Measurements from ENCODE around the gene ATE1.

Gene ATE1

GRCh38 chr10:121914661-121915060 is 13.2 kb downstream of the ATE1 start:
- H3K4me3 ChIP-seq (ENCODE audit: low read depth in 1 of 5, low read length in 5 of 5) = no peak overlapping the region
- no peak overlapping the region for H3K27ac ChIP-seq (ENCODE audit: low read depth, low read length)
- H3K36me3 ChIP-seq (ENCODE audit: control insufficient read depth in 5 of 5, insufficient read depth in 5 of 5, low read length in 5 of 5) = peaks cover 13 to 30% (median 15%) of the 10 kb centered on the region in 5 donors

GRCh38 chr10:121911421-121911697 is 16.5 kb downstream of the ATE1 start:
- no peak overlapping the region for H3K9ac ChIP-seq (ENCODE audit: low read length in 5 of 5)
- no peak overlapping the region for H3K4me3 ChIP-seq (ENCODE audit: low read depth in 1 of 5, low read length in 5 of 5)
- peaks cover 15 to 43% (median 22%) of the 10 kb centered on the region in 5 donors for H3K36me3 ChIP-seq (ENCODE audit: control insufficient read depth in 5 of 5, insufficient read depth in 5 of 5, low read length in 5 of 5)
- no peaks in the 10 kb centered on the region for H3K4me1 ChIP-seq (ENCODE audit: control insufficient read depth in 5 of 5, insufficient read depth in 5 of 5, low read length in 5 of 5)
- H3K27me3 ChIP-seq (ENCODE audit: control insufficient read depth in 5 of 5, insufficient read depth in 4 of 5, low read length in 5 of 5) = no peaks in the 10 kb centered on the region
- no peak overlapping the region for H3K27ac ChIP-seq (ENCODE audit: low read depth, low read length)
- no peaks in the 10 kb centered on the region for H3K9me3 ChIP-seq (ENCODE audit: control insufficient read depth in 5 of 5, low read length in 5 of 5)

More at GRCh38 chr10:121914661-121915060, 13.2 kb downstream of the ATE1 start:
- no peaks in the 10 kb centered on the region for H3K9me3 ChIP-seq (ENCODE audit: control insufficient read depth in 5 of 5, low read length in 5 of 5)
- no peaks in the 10 kb centered on the region for H3K4me1 ChIP-seq (ENCODE audit: control insufficient read depth in 5 of 5, insufficient read depth in 5 of 5, low read length in 5 of 5)
- H3K27me3 ChIP-seq (ENCODE audit: control insufficient read depth in 5 of 5, insufficient read depth in 4 of 5, low read length in 5 of 5) = no peaks in the 10 kb centered on the region
- H3K9ac ChIP-seq (ENCODE audit: low read length in 5 of 5) = no peak overlapping the region

- no peaks in the 10 kb centered on the region for H3K9me3 ChIP-seq (ENCODE audit: control insufficient read depth in 5 of 5, low read length in 5 of 5)
- H3K36me3 ChIP-seq (ENCODE audit: control insufficient read depth in 5 of 5, insufficient read depth in 5 of 5, low read length in 5 of 5) = peaks cover 15 to 43% (median 23%) of the 10 kb centered on the region in 5 donors
- H3K4me1 ChIP-seq (ENCODE audit: control insufficient read depth in 5 of 5, insufficient read depth in 5 of 5, low read length in 5 of 5) = no peaks in the 10 kb centered on the region
- H3K27ac ChIP-seq (ENCODE audit: low read depth, low read length) = no peak overlapping the region
- H3K27me3 ChIP-seq (ENCODE audit: control insufficient read depth in 5 of 5, insufficient read depth in 4 of 5, low read length in 5 of 5) = no peaks in the 10 kb centered on the region
- no peak overlapping the region for H3K9ac ChIP-seq (ENCODE audit: low read length in 5 of 5)
- H3K4me3 ChIP-seq (ENCODE audit: low read depth in 1 of 5, low read length in 5 of 5) = no peak overlapping the region
These were observed 17.0 kb downstream of the ATE1 start for GRCh38 chr10:121910673-121911420.

GRCh38 chr10:121904888-121905287 is 22.9 kb downstream of the ATE1 start:
- Histone ChIP-seq H3K9me3 (ENCODE audit: control insufficient read depth in 5 of 5, low read length in 5 of 5) (no peaks in the 10 kb centered on the region), H3K36me3 (ENCODE audit: control insufficient read depth in 5 of 5, insufficient read depth in 5 of 5, low read length in 5 of 5) (peaks cover 0 to 22% (median 13%) of the 10 kb centered on the region in 5 donors), H3K4me1 (ENCODE audit: control insufficient read depth in 5 of 5, insufficient read depth in 5 of 5, low read length in 5 of 5) (peaks cover 0 to 7% (median 2%) of the 10 kb centered on the region in 5 donors), H3K4me3 (ENCODE audit: low read depth in 1 of 5, low read length in 5 of 5) (no peak overlapping the region), H3K27ac (ENCODE audit: low read depth, low read length) (no peak overlapping the region), H3K9ac (ENCODE audit: low read length in 5 of 5) (no peak overlapping the region), H3K27me3 (ENCODE audit: control insufficient read depth in 5 of 5, insufficient read depth in 4 of 5, low read length in 5 of 5) (no peaks in the 10 kb centered on the region)

- no peak overlapping the region for H3K27ac ChIP-seq (ENCODE audit: low read depth, low read length)
- H3K4me1 ChIP-seq (ENCODE audit: control insufficient read depth in 5 of 5, insufficient read depth in 5 of 5, low read length in 5 of 5) = peaks cover 0 to 7% (median 2%) of the 10 kb centered on the region in 5 donors
- H3K9ac ChIP-seq (ENCODE audit: low read length in 5 of 5) = no peak overlapping the region
- H3K9me3 ChIP-seq (ENCODE audit: control insufficient read depth in 5 of 5, low read length in 5 of 5) = no peaks in the 10 kb centered on the region
- no peaks in the 10 kb centered on the region for H3K27me3 ChIP-seq (ENCODE audit: control insufficient read depth in 5 of 5, insufficient read depth in 4 of 5, low read length in 5 of 5)
- H3K36me3 ChIP-seq (ENCODE audit: control insufficient read depth in 5 of 5, insufficient read depth in 5 of 5, low read length in 5 of 5) = peaks cover 14 to 33% (median 16%) of the 10 kb centered on the region in 5 donors
- no peak overlapping the region for H3K4me3 ChIP-seq (ENCODE audit: low read depth in 1 of 5, low read length in 5 of 5)
These were observed 27.2 kb downstream of the ATE1 start for GRCh38 chr10:121900443-121901174.

GRCh38 chr10:121899727-121900126 is 28.1 kb downstream of the ATE1 start:
- no peak overlapping the region for H3K27ac ChIP-seq (ENCODE audit: low read depth, low read length)
- H3K4me1 ChIP-seq (ENCODE audit: control insufficient read depth in 5 of 5, insufficient read depth in 5 of 5, low read length in 5 of 5) = peaks cover 0 to 7% (median 2%) of the 10 kb centered on the region in 5 donors
- peaks cover 14 to 39% (median 18%) of the 10 kb centered on the region in 5 donors for H3K36me3 ChIP-seq (ENCODE audit: control insufficient read depth in 5 of 5, insufficient read depth in 5 of 5, low read length in 5 of 5)
- no peaks in the 10 kb centered on the region for H3K9me3 ChIP-seq (ENCODE audit: control insufficient read depth in 5 of 5, low read length in 5 of 5)
- no peaks in the 10 kb centered on the region for H3K27me3 ChIP-seq (ENCODE audit: control insufficient read depth in 5 of 5, insufficient read depth in 4 of 5, low read length in 5 of 5)
- H3K9ac ChIP-seq (ENCODE audit: low read length in 5 of 5) = no peak overlapping the region
- no peak overlapping the region for H3K4me3 ChIP-seq (ENCODE audit: low read depth in 1 of 5, low read length in 5 of 5)

GRCh38 chr10:121891103-121891502 is 36.7 kb downstream of the ATE1 start:
- Histone ChIP-seq H3K9me3 (ENCODE audit: control insufficient read depth in 5 of 5, low read length in 5 of 5) (no peaks in the 10 kb centered on the region), H3K4me3 (ENCODE audit: low read depth in 1 of 5, low read length in 5 of 5) (no peak overlapping the region), H3K9ac (ENCODE audit: low read length in 5 of 5) (no peak overlapping the region), H3K4me1 (ENCODE audit: control insufficient read depth in 5 of 5, insufficient read depth in 5 of 5, low read length in 5 of 5) (no peaks in the 10 kb centered on the region), H3K27ac (ENCODE audit: low read depth, low read length) (no peak overlapping the region), H3K36me3 (ENCODE audit: control insufficient read depth in 5 of 5, insufficient read depth in 5 of 5, low read length in 5 of 5) (peaks cover 5 to 26% (median 10%) of the 10 kb centered on the region in 5 donors), H3K27me3 (ENCODE audit: control insufficient read depth in 5 of 5, insufficient read depth in 4 of 5, low read length in 5 of 5) (no peaks in the 10 kb centered on the region)

- Histone ChIP-seq H3K4me1 (ENCODE audit: control insufficient read depth in 5 of 5, insufficient read depth in 5 of 5, low read length in 5 of 5) (no peaks in the 10 kb centered on the region), H3K9me3 (ENCODE audit: control insufficient read depth in 5 of 5, low read length in 5 of 5) (no peaks in the 10 kb centered on the region), H3K36me3 (ENCODE audit: control insufficient read depth in 5 of 5, insufficient read depth in 5 of 5, low read length in 5 of 5) (peaks cover 3 to 16% (median 9%) of the 10 kb centered on the region in 5 donors), H3K27me3 (ENCODE audit: control insufficient read depth in 5 of 5, insufficient read depth in 4 of 5, low read length in 5 of 5) (no peaks in the 10 kb centered on the region), H3K4me3 (ENCODE audit: low read depth in 1 of 5, low read length in 5 of 5) (no peak overlapping the region), H3K27ac (ENCODE audit: low read depth, low read length) (no peak overlapping the region), H3K9ac (ENCODE audit: low read length in 5 of 5) (no peak overlapping the region)
These were observed 38.6 kb downstream of the ATE1 start for GRCh38 chr10:121889212-121889611.

GRCh38 chr10:121886997-121887622 is 40.7 kb downstream of the ATE1 start:
- Histone ChIP-seq H3K27ac (ENCODE audit: low read depth, low read length) (no peak overlapping the region), H3K36me3 (ENCODE audit: control insufficient read depth in 5 of 5, insufficient read depth in 5 of 5, low read length in 5 of 5) (peaks cover 7 to 16% (median 11%) of the 10 kb centered on the region in 5 donors), H3K9me3 (ENCODE audit: control insufficient read depth in 5 of 5, low read length in 5 of 5) (no peaks in the 10 kb centered on the region)

GRCh38 chr10:121886181-121886580 is 41.6 kb downstream of the ATE1 start:
- no peaks in the 10 kb centered on the region for H3K9me3 ChIP-seq (ENCODE audit: control insufficient read depth in 5 of 5, low read length in 5 of 5)
- H3K4me1 ChIP-seq (ENCODE audit: control insufficient read depth in 5 of 5, insufficient read depth in 5 of 5, low read length in 5 of 5) = peaks cover 0 to 2% (median 0%) of the 10 kb centered on the region in 5 donors
- peaks cover 4 to 16% (median 12%) of the 10 kb centered on the region in 5 donors for H3K36me3 ChIP-seq (ENCODE audit: control insufficient read depth in 5 of 5, insufficient read depth in 5 of 5, low read length in 5 of 5)
- H3K4me3 ChIP-seq (ENCODE audit: low read depth in 1 of 5, low read length in 5 of 5) = no peak overlapping the region
- H3K27me3 ChIP-seq (ENCODE audit: control insufficient read depth in 5 of 5, insufficient read depth in 4 of 5, low read length in 5 of 5) = no peaks in the 10 kb centered on the region
- H3K27ac ChIP-seq (ENCODE audit: low read depth, low read length) = no peak overlapping the region
- H3K9ac ChIP-seq (ENCODE audit: low read length in 5 of 5) = no peak overlapping the region

More at GRCh38 chr10:121886997-121887622, 40.7 kb downstream of the ATE1 start:
- Histone ChIP-seq H3K9ac (ENCODE audit: low read length in 5 of 5) (no peak overlapping the region), H3K4me3 (ENCODE audit: low read depth in 1 of 5, low read length in 5 of 5) (no peak overlapping the region), H3K4me1 (ENCODE audit: control insufficient read depth in 5 of 5, insufficient read depth in 5 of 5, low read length in 5 of 5) (no peaks in the 10 kb centered on the region), H3K27me3 (ENCODE audit: control insufficient read depth in 5 of 5, insufficient read depth in 4 of 5, low read length in 5 of 5) (no peaks in the 10 kb centered on the region)

Data from subcutaneous abdominal adipose tissue (tissue), 5 donors.